GM19043 (cell line): ENCODE results near the gene MCM9.

ENCODE experiments used
- ATAC-seq: cut with Tn5 transposase; IDR thresholded peaks from one replicate; pipeline ENCODE4 v1.9.1; 2021; ENCODE audit warnings: low read depth; ENCODE audit not compliant: unreplicated experiment

The MCM9 gene

DNA sequence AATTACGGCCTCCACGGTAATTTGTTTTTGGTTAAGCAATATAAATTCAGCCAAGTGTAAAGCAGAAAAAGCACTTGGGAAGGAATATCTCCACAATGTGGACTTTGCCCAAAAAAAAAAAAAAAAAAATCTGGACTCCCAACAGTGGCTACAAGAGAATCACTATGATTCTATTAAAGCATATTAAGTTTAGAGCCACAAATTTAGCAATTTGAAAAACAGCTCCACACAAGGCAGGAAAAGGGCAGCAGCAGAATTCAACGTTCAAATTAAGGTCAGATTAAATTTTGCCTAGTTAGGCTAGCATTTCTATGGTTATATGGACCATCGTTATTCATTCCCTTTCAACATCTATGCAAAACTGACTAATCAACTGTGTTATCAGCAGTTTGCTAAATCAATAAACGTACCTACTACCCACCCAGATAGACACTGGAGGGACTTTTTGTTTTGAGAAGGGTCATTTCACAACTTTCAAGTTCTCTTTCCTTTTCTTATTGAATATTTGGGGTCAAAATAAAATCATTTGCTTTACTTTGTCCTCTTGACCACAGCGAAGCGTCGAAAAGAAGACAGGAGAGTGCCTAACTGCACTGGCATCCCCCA lies 1.0 kb downstream of the MCM9 start:
- peak; percentile 1 for ATAC-seq

DNA sequence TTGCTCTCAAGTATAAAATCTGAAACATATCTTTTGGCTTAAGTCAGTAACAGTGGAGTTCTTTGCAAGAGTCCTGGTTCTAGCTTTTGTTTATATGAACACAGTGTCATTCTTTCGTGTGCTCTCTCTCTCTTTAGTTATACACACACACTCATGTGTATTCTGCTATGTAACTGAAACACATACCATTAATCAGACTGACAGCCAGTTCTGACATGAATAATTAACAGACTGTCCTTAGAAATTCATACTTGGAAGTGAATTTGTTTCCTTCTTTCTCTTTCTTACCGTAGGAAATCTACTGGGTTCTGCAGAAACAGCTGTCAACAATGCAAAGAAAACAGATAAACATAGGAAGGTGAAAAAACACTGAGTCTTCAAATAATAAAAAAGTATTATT lies 2.5 kb downstream of the MCM9 start:
- ATAC-seq, result no peak

DNA sequence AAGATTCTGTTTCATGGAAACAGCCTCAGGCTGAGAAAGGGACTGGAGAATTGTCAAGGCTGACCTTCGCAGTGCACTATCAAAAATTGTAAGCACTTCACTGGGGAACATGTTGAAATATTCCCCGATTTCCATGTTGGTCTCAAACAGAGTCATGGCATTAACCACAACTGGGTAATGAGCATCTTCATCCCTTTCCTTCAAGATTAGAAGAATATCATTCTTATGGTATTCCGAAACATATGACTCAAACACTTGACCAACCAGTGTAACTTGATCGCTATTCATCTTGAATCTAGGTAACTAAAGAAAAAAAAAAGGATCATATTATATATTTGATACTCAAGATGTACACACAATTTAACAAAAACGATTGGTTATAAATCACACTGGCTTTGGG lies 3.5 kb downstream of the MCM9 start:
- no peak for ATAC-seq

DNA sequence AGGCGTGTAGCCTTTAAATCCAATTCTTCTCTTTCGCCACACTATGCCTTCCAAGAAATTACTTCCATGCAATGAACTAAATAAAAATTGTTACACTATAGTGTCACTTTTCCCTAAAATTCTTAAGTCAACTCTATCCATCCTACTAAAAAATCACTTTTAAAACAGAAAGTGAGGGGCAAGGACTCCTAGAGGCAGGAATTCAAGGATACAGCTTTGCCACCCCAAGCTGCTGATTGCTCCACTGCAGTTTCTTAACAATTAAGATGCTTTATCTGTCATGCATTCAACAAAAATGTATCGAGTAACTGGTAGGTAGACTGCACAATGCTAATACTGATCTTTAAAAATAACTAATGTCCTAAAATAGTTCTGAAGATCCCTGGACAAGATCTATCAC lies 4.3 kb downstream of the MCM9 start:
- no peak for ATAC-seq

DNA sequence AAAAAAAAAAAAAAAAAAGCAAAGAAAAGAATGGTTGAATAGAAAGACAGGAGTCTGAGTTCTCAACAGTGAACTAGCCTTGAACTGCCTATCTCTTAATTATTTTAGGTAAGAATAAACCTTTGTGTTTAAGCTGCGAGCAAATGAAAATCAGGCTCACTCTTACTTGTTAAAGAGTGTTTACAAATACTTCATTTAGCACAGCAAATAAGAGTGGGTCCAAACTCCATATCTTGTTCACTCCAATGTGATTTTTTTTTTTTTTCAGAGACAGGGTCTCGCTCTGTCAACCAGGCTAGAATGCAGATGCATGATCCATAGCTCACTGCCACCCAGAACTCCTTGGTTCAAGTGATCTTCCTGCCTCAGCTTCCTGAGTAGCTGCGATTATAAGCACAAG lies 11.9 kb downstream of the MCM9 start:
- ATAC-seq, result no peak

DNA sequence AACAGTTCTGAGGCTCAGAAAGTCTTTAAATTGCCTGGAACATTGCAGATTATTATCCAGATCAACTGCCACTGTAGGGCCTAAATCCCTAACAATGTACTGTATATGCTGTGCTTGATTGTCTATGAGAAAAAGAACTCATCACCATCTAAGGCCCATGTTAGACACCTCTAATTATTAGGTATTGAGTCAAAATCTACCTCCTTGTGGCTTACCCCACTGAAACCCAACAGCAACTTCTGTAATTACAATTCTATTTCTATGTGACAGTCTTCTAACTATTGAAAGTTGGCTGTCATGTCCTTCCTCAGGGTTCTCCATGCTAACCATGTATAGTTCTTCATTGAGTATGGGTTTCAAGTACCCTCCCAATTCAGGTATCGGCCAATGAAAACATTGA lies 13.9 kb downstream of the MCM9 start:
- ATAC-seq, result no peak

DNA sequence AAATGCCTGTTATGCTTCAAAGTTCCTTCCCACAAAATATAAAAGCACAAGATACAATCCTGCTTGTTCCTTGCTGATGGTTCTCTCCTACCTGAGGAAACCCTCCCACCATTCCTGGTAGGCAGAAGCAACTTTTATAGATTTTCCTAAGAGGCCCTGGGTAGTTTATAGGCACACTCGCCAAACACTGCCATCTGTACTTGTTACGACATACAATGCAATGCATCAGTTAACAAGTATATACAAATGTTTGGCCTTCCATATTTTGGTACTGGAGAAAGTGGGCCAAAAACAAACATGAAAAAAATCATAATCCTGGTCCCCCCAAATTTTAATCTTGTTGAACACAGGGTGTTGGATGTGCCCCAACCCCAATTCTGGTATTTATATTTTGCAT lies 16.6 kb downstream of the MCM9 start:
- no peak for ATAC-seq

DNA sequence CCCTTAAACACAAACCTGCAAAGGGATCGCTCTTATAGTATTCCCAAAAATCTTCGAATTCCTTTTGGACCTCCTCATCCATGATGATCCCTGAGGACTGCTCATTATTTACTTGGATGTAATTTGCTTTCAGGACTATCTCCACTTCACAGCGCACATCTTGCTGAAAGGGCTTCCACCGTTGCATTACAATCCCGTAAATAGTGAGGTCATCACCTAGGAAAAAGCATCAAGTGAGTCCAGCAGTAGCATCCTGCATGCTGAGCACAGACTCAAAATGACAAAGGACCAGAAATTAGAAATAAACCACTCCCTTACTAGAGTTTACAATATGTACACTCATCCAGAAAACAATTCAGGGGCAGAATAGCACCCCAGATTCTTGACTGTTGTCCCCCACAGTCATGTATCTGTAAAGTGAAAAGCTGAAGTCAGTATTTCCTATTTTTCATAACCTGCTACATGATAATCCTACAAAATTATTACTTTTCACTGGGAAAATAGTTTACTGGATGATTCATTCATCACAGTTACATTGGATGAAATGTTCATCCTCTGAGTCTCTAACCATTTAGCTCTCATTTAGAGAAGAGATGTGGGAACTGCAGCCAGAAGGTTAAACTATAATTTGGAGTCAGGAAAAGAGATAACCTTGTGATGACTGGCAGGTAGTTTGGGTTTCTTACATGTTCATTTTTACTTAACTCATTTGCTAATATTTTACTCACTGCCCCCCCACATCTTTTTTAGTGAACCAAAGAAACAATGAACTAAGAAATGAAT lies 17.2 kb downstream of the MCM9 start:
- no peak for ATAC-seq

DNA sequence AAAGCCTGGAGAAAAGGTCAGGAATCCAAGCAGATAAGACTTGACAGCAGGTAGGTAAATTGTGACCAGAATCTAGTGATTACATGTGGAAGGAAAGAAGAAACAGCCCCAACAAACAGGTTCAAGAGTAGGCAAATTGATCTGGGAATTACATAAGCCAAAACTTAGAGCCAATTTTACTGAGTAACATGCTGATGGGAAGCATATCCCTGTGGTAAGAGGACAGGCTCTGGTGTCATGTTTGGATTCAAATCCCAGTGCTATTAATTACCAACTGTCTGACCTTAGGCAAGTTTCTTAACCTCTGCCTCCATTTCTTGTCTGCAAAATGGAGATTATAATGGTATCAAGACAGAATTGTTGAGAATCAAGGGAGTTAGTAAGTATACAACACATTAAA lies 20.4 kb downstream of the MCM9 start:
- ATAC-seq, result no peak

DNA sequence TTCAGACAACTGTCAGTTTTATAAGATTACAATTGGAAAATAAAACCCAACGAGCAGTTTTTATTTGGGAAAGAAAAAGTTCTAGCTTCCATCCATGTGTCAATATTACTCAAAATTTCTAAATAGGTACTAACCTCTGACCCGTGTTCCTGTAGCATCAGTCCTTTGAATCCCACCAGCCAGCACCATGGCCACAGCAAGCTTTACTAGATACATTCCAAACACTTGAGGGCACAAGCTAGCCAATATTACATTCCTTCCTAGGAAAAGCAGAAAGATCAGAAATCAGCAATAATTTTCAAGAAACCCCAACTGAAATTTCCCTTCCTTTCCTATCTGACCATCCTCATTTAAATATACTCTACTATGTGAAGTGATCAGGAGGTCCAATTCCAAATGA lies 21.8 kb downstream of the MCM9 start:
- no peak for ATAC-seq

DNA sequence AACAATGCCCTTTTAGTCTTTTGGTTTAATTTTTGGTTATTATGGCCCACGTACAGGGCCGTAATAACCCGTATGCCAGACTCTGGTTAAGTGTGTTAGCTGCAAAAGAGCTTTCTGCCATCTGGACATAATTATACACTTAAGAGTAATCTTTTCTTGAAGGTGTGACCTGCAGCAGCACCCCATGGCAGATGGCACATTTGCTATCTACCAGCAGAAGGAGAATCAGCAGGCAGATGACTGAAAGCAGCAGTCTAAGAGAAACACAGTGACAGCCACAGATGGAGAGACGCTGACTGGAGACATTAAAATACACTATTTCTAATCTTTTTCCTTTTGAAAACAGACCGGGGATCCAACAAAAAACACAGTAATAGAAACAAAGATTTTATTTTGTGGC lies 22.3 kb downstream of the MCM9 start:
- ATAC-seq, result no peak

DNA sequence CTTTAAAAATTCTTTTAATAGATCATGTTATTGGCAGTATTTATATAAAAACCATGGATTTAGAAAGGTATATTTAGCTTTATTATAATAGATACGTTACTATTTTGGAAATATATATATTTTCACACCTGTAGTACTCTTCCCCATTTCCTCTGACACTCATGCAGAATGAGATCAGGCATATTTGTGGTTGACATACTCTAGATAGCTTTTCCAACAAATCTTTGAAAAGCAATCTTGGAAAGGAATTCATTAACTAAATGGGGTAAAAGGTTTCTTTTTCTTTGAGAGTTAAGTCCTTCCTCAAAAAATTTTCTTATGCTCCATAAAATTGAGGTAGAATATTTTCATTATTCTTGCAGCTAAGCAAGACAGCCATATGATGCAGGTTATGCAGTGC lies 26.5 kb downstream of the MCM9 start:
- no peak for ATAC-seq

DNA sequence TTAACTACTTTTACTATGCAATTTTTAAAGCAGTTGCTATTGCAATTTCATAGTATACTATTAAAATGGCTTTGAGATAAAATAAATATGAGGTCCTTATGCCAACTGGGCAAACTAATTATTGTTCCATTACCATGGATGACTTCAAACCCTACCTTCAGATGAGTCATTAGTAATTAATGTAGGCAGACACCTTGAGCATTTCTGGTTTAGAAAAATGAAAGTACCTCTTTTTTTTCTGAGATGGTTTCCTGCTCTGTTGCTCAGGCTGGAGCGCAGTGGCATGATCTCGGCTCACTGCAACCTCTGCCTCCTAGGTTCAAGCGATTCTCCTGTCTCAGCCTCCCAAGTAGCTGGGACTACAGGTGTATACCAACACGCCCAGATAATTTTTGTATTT lies 29.1 kb downstream of the MCM9 start:
- no peak for ATAC-seq

DNA sequence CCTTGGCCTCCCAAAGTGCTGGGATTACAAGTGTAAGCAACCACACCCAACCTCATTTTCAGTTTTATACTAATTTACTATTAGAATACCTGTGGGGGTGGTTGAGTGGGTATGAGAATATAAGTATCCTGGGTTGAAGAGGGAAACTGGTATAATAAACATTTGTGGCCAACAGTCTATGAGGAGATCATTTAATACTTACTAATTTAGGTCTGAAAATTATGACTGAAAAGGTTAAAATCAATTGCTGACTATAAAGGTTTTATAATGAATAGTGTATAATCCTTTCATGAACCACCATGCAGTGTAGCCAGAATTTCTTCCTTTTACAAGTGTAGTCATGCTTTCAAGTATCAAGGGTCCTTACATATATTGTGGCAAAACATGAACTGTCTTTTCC lies 29.9 kb downstream of the MCM9 start:
- ATAC-seq, result no peak

DNA sequence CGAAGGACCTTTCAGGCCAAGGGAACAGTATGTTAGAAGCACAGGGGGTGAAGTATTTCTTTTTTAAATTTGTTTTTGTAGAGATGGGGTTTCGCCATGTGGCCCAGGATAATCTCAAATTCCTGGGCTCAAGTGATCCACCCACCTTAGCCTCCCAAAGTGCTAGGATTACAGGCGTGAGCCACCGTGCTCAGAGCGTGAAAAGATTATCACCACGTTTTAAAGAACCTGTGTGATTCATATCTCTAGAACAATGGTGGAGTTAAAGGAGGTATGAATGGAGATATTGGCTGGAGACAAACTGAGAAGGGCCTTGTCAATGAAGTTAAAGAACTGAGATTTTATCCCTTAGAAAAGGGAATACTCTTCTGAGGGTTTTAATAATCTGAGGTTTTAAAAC lies 31.3 kb downstream of the MCM9 start:
- ATAC-seq, result no peak

DNA sequence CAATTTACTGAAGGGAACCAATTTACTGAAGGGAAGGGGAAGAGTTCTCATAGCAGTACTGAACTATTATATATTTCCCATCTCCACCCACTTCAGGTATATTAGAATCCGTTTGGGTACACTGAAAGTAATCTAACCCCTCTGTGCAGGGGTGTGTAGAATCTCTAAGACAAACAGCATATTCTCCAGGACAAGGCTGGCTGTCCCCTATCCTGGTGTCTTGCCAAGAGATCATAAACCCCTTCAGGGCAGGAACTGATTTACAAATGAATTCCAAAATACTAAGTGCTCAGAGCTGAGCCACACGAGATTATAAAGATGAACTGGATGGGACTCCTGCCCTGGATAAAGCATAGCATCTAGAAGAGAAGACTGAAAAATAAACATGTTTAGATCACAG lies 31.8 kb downstream of the MCM9 start:
- no peak for ATAC-seq

DNA sequence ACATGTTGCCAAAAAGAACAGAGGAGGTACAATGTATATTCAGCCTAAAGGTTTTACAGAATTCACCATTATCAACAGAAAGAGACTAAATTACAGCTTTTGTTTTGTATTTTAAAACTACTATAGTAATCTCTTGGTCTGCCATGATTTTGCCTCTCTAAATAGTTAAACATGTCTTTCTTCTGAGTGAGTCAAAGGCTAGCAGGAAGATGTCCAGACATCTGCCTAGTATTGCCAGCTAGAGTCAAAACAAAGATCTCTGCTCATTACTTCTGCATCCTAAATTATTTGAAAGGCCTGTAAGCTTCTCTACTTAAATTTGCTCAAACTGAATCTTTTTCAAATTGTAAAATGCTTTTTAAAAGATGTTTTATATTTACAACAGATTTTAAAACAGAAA lies 32.2 kb downstream of the MCM9 start:
- ATAC-seq, result no peak

DNA sequence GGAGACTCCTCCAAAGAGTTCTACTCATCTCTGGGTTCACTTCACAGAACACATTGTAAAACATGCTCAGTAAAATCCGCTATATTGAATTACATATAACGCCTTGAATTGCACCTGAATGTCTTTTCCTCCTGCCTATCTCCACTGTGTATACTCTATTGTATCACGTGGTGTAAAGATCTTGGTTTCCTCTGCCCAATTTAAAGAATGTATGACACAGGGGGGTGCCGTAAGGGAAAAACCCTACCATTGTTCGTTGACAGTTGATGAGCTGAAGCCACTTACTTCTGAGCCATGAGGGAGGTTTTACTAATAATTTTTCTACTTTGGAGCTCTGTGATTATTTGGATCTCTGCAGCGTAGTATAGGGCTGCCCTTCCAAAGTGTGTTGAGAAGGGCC lies 35.0 kb downstream of the MCM9 start:
- ATAC-seq, result no peak

DNA sequence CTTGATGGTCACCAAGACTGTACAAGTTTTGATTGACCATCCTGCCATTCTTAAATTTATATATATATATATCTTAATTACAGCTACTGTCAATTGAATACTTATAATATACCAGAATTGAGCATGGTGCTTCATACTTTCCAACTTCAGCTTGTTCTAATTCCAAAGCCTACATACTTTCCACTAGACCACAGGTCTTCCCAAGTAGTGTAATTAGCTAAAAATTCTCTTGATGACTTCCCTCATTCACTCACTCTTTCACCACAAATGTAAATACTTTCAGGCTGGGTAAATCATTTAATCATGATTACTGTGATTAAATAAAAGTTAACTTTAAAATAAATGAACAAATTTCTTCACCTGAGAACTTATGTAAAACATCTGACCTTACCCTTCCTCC lies 37.6 kb downstream of the MCM9 start:
- ATAC-seq, result no peak

DNA sequence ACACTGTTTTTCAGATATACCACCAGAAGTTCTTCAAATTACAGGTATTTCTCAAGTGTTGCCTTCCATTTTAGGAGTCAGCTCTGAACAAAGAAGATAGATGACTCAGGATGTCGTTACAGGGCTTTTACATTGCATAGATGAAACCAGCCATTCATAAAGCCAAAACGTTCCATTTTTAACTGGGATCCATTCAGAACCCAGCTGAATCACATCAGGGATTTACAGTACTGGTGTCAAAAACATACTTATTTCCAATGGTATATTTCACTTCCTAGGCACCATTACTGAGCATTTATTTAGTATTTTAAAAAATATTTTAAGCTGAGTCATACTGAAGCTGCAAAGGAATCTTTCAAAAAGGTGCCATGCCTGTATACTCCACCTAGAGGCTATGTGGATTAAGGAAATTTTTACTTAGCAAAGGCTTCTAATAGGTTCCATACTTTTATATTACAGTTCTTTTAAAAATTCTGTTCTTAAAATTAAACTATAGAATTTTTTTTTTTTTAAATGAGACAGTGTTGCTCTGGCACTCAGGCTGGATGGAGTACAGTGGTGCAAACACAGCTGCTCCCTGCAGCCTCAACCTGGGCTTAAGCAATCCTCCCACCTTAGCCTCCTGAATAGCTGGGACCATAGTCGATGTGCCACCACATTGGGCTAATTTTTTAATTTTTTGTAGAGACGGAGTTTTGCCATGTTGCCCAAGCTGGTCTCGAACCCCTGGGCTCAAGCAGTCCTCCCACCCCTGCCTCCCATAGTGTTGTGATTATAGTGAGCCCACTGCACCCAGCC lies 38.4 kb downstream of the MCM9 start:
- ATAC-seq, result peak; percentile 17

DNA sequence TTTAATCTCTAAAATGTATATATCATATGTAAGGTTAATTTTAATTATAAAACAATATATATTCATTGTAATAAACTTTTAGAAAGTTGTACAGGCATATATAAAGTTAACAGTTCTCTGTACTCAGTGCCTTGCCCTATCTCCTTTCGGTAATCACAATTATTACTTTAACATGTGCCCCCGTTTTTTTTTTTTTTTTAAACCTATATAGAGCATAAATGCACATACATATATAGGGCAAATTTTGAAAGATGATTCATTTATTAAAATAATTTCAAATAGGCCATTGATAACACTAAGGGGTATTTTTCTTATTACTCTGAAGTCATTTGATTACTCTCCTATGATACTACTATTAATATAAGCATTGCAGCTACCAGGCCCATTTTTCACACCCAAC lies 39.1 kb downstream of the MCM9 start:
- no peak for ATAC-seq

DNA sequence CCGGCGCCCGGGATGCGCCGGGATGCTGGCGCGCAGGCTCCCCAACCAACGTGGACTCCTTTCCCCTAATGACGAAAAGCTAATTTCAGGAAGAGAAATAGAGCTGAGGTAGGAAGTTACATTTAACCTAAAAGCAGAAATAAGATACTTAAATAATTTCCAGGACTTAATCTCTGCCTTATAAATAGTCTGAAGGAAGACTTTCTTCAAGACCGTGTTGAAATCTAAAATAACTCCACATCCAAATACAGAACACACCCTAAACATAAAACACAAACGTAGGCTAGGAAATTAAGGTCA lies 39.7 kb downstream of the MCM9 start:
- ATAC-seq, result no peak
